Measurements from ENCODE around the gene TDRD12. TPM values are rescaled to one million over a fixed set of nuclear protein-coding genes. Genes with fewer than 3 reads are reported as not detected.
"Not testable (repeated sequence)": the region's sequence is repeated elsewhere in the genome, so short reads cannot be mapped to it uniquely, and the experiment has no call there.

TDRD12 gene
- total RNA-seq, 1 donor from 2014 or later = under 0.01 TPM

- peak; percentile 78 to 89 for DNase-seq (ENCODE audit: low read depth in 2 of 2)
Measured at GRCh38 chr19:32691952-32692726, 27.4 kb upstream of the TDRD12 start.

- DNase-seq (ENCODE audit: low read depth in 2 of 2) = no peak
Measured at GRCh38 chr19:32692727-32693061, 26.9 kb upstream of the TDRD12 start.

GRCh38 chr19:32693151-32694108 lies 26.1 kb upstream of the TDRD12 start:
- DNase-seq (ENCODE audit: low read depth in 2 of 2) = peak in 1 of 2 donors; percentile 8

GRCh38 chr19:32694316-32694715 lies 25.3 kb upstream of the TDRD12 start:
- DNase-seq (ENCODE audit: low read depth in 2 of 2) = not testable (repeated sequence)

GRCh38 chr19:32694851-32695250 lies 24.7 kb upstream of the TDRD12 start:
- not testable (repeated sequence) for DNase-seq (ENCODE audit: low read depth in 2 of 2)

- DNase-seq (ENCODE audit: low read depth in 2 of 2) = not testable (repeated sequence)
Measured at GRCh38 chr19:32695506-32695905, 24.1 kb upstream of the TDRD12 start.

- peak in 1 of 2 donors; percentile 10 for DNase-seq (ENCODE audit: low read depth in 2 of 2)
Measured at GRCh38 chr19:32696771-32697170, 22.8 kb upstream of the TDRD12 start.

GRCh38 chr19:32700129-32700528 lies 19.4 kb upstream of the TDRD12 start:
- DNase-seq (ENCODE audit: low read depth in 2 of 2) = not testable (repeated sequence)

- no peak for DNase-seq (ENCODE audit: low read depth in 2 of 2)
Measured at GRCh38 chr19:32702010-32702409, 17.6 kb upstream of the TDRD12 start.

- DNase-seq (ENCODE audit: low read depth in 2 of 2) = not testable (repeated sequence)
Measured at GRCh38 chr19:32704006-32704405, 15.6 kb upstream of the TDRD12 start.

- no peak for DNase-seq (ENCODE audit: low read depth in 2 of 2)
Measured at GRCh38 chr19:32708457-32708856, 11.1 kb upstream of the TDRD12 start.

- no peak for DNase-seq (ENCODE audit: low read depth in 2 of 2)
Measured at GRCh38 chr19:32709032-32709431, 10.5 kb upstream of the TDRD12 start.

- DNase-seq (ENCODE audit: low read depth in 2 of 2) = no peak
Measured at GRCh38 chr19:32711747-32712146, 7.8 kb upstream of the TDRD12 start.

- not testable (repeated sequence) for DNase-seq (ENCODE audit: low read depth in 2 of 2)
Measured at GRCh38 chr19:32716203-32716602, 3.4 kb upstream of the TDRD12 start.

GRCh38 chr19:32717496-32717895 lies 2.1 kb upstream of the TDRD12 start:
- DNase-seq (ENCODE audit: low read depth in 2 of 2) = no peak

GRCh38 chr19:32718286-32718685 lies 1.3 kb upstream of the TDRD12 start:
- no peak for DNase-seq (ENCODE audit: low read depth in 2 of 2)

- no peak for DNase-seq (ENCODE audit: low read depth in 2 of 2)
Measured at GRCh38 chr19:32720216-32720935, 809 bp downstream of the TDRD12 start.

GRCh38 chr19:32720936-32721250 lies 1.3 kb downstream of the TDRD12 start:
- DNase-seq (ENCODE audit: low read depth in 2 of 2) = no peak

GRCh38 chr19:32735936-32736335 lies 16.4 kb downstream of the TDRD12 start:
- no peak for DNase-seq (ENCODE audit: low read depth in 2 of 2)

- DNase-seq (ENCODE audit: low read depth in 2 of 2) = no peak
Measured at GRCh38 chr19:32743021-32743420, 23.5 kb downstream of the TDRD12 start.

- no peak for DNase-seq (ENCODE audit: low read depth in 2 of 2)
Measured at GRCh38 chr19:32743447-32743846, 23.9 kb downstream of the TDRD12 start.
